Kidney (tissue), 14 donors: ENCODE results near the gene SLCO3A1. TPM values are rescaled to one million over a fixed set of nuclear protein-coding genes. Genes with fewer than 3 reads are reported as not detected.

Experiments used
- DNase-seq, 5 donors: peaks; one replicate each; pipeline ENCODE4 v3.0.0-alpha.2; 2013 to 2020
- FAIRE-seq: peaks from 2 replicates; lab custom pipeline; 2012; peaks lifted over from hg19 to GRCh38; lab: Jason Lieb, UNC
- H3K27ac ChIP-seq, 2 donors: one replicate each; pipeline ENCODE4 v1.7.0; 2013; ENCODE audit warnings: low read depth in 2 of 2, low read length in 2 of 2, inconsistent platforms in 1 of 2
- H3K27me3 ChIP-seq: one replicate; pipeline ENCODE4 v1.7.1; 2013; ENCODE audit warnings: low read length, inconsistent platforms; ENCODE audit not compliant: control insufficient read depth, insufficient read depth
- H3K36me3 ChIP-seq, 3 donors: one replicate each; pipeline versions ENCODE4 v1.7.0 to v1.7.1; 2013; ENCODE audit warnings: low read length in 3 of 3, control low read depth in 1 of 3, inconsistent platforms in 1 of 3; ENCODE audit not compliant: insufficient read depth in 3 of 3, control insufficient read depth in 2 of 3
- H3K4me1 ChIP-seq, 3 donors: one replicate each; pipeline versions ENCODE4 v1.7.0 to v1.7.1; 2013; ENCODE audit warnings: low read length in 3 of 3, inconsistent platforms in 1 of 3, low read depth in 1 of 3; ENCODE audit not compliant: control insufficient read depth in 2 of 3, insufficient read depth in 2 of 3
- H3K4me3 ChIP-seq, 3 donors: one replicate each; pipeline versions ENCODE4 v1.7.0 to v1.8.1; 2013; ENCODE audit warnings: low read length in 3 of 3, control low read depth in 1 of 3, inconsistent platforms in 1 of 3
- H3K9ac ChIP-seq, 3 donors: one replicate each; pipeline versions ENCODE4 v1.7.0 to v1.7.1; 2013; ENCODE audit warnings: low read length in 3 of 3, control low read depth in 1 of 3, inconsistent platforms in 1 of 3
- H3K9me3 ChIP-seq, 3 donors: one replicate each; pipeline versions ENCODE4 v1.7.0 to v1.7.1; 2013; ENCODE audit warnings: low read length in 3 of 3, control low read depth in 1 of 3, inconsistent platforms in 1 of 3; ENCODE audit not compliant: control insufficient read depth in 2 of 3, insufficient read depth in 1 of 3
- intact Hi-C: fragments of 100-400 bp; cut with DNase I; formaldehyde crosslinking; loops from one replicate; pipeline ENCODE4 v1.11.1; 2022
- polyA plus RNA-seq: library from polyadenylated mRNA; stranded (reverse); fragments of 350-450 nt; fragmentation: Illumina TruSeq; extraction: RNeasy Lipid Tissue Mini Kit (QIAGEN cat#74804); gene quantifications from one replicate; pipeline ENCODE4 v1.2.3, GENCODE V29; 2014; ENCODE audit warnings: low read depth, low replicate concordance; ENCODE audit not compliant: insufficient read depth
- total RNA-seq: library from RNA; stranded (reverse); fragmentation: NEBNext Ultra II Directional; extraction: Animal tissue kit (Norgen Biotek cat#: 25700); gene quantifications from one replicate; pipeline ENCODE4 v1.2.1, GENCODE V29; 2021
- TF ChIP-seq, protein P1 (sequence below): IDR thresholded peaks from 3 replicates; pipeline ENCODE4 v1.5.1; 2012; ENCODE audit warnings: mild to moderate bottlenecking, moderate library complexity, borderline replicate concordance; ENCODE audit not compliant: insufficient read depth; ENCODE audit errors: extremely low read depth
- donor health status: control.
- donor health status: control.
- donor health status: control.
- donor health status: control.
- donor health status: control.
- donor health status: DM: yes; HTN: yes; CAD: no.
- donor health status: Normal renal cell carcinoma (clear cell type).

Gene SLCO3A1
- total and polyA plus RNA-seq, 2 donors from 2014 or later = 12.8 to 59.4 TPM

DNA sequence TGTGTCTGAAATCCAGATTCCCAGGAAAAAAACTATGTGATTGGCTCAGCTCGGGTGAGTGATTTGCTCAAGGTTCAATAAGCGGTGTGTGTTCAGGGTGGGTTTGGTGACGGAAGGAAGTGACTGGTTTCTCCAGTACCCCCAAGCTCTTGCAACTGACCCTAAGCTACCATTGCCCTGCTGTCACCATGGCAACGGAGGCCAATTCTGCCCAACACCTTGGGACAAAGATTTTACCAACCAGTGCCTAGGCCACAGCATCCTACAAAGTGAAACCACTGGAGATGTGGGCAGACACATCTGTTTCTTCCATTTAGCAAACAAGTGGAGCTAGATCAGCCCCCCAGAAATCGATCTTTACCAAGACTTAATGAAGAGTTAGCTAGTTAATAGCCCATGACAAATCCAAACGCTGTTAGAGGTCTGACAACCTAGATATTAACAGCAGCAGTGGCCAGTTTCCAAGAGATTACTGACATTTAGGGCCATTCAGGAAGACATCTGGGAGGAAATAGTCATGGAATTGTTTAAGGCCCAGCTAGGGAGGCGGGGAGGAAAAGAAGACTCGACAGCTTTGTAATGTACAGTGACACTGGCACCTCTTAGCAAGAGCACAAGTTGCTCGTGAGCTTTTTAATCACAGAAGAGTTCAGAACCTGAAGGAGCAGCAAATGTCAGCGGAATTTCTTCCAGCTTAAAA is 195.9 kb downstream of the SLCO3A1 start:
- DNase-seq (peak in 2 of 5 donors; percentile 52 to 72), FAIRE-seq (no peak)
- intact Hi-C loops = no loop called here
- no peak overlapping the region for H3K9ac ChIP-seq
- TF ChIP-seq, protein P1, sequence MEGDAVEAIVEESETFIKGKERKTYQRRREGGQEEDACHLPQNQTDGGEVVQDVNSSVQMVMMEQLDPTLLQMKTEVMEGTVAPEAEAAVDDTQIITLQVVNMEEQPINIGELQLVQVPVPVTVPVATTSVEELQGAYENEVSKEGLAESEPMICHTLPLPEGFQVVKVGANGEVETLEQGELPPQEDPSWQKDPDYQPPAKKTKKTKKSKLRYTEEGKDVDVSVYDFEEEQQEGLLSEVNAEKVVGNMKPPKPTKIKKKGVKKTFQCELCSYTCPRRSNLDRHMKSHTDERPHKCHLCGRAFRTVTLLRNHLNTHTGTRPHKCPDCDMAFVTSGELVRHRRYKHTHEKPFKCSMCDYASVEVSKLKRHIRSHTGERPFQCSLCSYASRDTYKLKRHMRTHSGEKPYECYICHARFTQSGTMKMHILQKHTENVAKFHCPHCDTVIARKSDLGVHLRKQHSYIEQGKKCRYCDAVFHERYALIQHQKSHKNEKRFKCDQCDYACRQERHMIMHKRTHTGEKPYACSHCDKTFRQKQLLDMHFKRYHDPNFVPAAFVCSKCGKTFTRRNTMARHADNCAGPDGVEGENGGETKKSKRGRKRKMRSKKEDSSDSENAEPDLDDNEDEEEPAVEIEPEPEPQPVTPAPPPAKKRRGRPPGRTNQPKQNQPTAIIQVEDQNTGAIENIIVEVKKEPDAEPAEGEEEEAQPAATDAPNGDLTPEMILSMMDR = no peak
- H3K27me3 ChIP-seq = no peaks in the 10 kb centered on the region
- no peaks in the 10 kb centered on the region for H3K36me3 ChIP-seq
- no peaks in the 10 kb centered on the region for H3K9me3 ChIP-seq
- no peak overlapping the region for H3K4me3 ChIP-seq
- H3K4me1 ChIP-seq = peaks cover 0 to 3% (median 0%) of the 10 kb centered on the region in 3 donors
- no peak overlapping the region for H3K27ac ChIP-seq

DNA sequence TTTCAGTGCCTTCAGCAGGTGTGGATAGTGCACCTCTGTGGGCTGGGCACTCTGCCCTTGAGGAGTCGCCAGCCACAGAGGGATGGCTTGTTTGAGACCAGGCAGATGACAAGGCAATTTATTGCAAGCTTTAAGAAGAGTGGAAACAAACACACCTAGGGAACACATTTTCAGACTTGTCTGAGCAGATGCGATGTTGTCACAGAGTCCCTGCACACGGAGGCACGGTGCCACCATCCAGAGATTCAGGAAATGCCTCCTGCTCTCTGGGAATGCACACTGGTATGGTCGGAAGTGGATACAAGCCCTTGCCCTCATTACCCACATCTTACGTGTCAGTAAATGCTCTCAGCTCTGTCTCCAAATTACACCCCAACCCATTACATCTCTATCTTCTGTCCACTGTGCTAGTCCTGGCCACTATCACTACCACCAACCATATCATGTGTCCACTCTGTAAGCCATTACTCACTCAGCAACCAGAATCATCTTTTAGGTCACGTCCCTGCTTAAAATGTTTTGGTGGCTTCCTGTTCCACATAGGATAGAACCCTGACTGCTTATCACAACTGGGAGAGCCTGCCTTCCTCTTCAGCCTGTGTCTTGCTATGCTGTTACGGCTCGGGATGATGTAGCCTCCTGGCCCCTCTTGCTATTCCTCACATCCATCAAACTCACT is 196.9 kb downstream of the SLCO3A1 start:
- no peak overlapping the region for H3K4me3 ChIP-seq
- FAIRE-seq (no peak), DNase-seq (no peak)
- H3K27me3 ChIP-seq = no peaks in the 10 kb centered on the region
- peaks cover 0 to 3% (median 0%) of the 10 kb centered on the region in 3 donors for H3K4me1 ChIP-seq
- intact Hi-C loops = no loop called here
- H3K9me3 ChIP-seq = no peaks in the 10 kb centered on the region
- H3K9ac ChIP-seq = no peak overlapping the region
- H3K36me3 ChIP-seq = no peaks in the 10 kb centered on the region
- H3K27ac ChIP-seq = no peak overlapping the region
- TF ChIP-seq, protein P1 = no peak

DNA sequence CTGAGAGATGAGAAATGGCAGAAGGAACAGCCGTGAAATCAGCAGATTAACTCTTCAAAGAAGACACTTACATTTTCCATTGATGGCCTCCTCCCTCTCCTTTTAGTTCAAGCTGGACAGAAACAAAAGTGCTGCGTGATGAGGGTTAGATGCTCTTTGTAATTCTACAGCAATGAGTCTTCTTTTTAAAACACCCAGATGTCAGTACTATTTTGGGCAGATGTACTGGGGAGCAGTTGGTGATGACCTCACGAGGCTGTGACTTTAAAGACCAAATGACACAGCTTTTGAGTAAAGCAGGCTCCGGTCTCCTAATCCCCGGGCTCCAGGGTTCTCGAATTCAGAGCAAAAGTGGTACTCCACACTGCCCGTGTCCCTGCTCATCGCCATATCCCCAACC is 198.2 kb downstream of the SLCO3A1 start:
- Histone ChIP-seq H3K4me3 (no peak overlapping the region), H3K4me1 (peaks cover 0 to 3% (median 0%) of the 10 kb centered on the region in 3 donors), H3K27ac (no peak overlapping the region), H3K36me3 (no peaks in the 10 kb centered on the region), H3K9ac (no peak overlapping the region), H3K9me3 (no peaks in the 10 kb centered on the region), H3K27me3 (no peaks in the 10 kb centered on the region)
- intact Hi-C loops = no loop called here
- DNase-seq (no peak), FAIRE-seq (no peak)
- TF ChIP-seq, protein P1 = no peak
